T-helper 1 cell (primary cell): ENCODE measurements around the gene HEMK1.

ENCODE experiments used
- DNase-seq, 5 donors: peaks; one replicate each; pipeline ENCODE4 v3.0.0-alpha.2; 2012 to 2020

The HEMK1 gene

DNA sequence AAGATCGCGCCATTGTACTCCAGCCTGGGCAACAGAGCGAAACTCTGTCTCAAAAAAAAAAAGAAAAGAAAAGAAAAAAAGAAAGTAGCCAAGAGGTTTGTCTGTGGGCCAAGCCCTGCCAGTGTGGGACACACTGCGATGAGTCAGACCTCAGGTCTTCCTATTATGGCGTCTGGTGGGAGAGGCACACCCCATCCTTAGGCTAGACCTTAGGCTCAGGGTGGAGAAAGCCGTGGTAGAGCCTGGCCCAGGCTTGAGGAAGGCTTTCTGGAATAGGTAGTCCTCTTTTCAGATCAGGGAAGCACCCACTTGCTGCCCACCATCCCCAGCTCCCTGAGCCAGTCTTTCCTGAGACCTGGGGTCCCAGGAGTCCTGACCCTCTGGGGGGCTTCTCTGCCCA is 6.0 kb downstream of the HEMK1 start:
- no peak for DNase-seq

DNA sequence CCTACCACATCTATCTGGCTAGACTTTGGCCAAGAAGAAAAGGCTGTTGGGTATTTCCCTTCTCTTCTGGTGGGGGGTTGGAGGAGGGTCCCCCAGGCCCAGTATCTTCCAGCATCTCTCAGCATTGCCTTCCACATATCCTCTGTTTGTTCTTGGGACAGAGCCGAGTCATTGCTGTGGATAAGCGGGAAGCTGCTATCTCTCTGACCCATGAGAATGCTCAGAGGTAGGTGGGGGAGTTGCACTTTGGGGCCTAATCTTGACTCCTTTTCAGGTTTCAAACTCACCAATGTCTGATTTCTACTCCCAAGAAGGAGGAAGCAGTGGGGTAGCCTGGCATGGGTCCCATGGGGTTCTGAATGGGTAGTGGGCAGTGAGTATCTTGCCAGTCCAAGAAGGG is 8.0 kb downstream of the HEMK1 start:
- DNase-seq, result no peak

DNA sequence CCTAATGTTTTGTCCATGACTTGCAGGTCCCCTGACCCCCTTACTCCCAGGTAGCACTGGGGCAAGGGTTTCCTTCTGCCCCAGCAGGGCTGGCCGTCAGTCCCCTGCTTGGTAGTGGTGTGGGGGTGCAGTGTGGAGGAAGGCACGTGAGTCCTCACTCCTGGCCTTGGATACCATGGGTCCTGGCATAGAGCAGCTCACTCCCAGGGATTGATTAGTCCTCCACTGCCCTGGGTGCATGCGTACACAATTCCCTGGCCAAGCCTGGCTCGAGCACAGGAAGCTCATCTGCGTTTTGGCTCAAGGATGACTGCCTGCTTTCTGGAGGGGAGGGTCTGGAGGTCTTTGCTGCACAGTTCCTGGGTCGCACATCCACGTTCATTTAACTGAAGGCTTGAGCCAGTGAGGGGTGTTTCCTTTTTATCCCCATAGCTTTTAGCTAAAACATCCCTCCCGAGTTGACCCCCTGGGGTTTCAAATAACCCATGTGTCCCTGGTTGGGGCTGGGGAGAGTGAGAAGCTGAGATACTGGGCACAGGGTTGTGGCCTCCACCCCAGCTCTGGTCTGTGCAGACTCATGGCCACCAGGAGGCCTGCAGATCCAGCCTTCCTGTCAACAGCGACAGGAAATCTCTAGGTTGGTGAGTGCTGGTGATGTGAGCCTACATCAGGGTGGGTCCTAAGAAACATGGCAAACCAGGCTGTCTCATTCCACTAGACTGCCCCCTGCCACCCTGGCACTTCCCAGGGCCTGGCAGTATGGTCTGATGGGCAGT is 11.5 kb downstream of the HEMK1 start:
- DNase-seq, result peak in 1 of 5 donors; percentile 44

DNA sequence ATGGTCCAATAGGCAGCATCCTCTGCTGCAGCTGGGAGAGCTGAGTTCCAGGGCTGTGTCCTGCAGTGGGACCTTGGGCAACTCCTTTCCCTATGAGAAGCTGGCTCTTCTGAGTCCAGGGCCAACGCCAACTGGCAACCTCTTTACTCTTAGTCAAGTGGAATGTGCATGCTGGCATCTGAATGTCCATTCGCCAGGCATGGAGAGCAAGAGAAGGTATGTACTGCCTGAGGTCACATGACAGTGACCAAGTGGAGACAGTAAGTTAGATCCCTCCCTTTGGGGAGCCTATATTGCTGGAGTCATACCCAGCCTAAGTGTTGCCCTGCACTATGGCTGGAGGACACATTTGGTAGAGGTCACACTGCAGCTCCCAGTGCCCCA is 12.1 kb downstream of the HEMK1 start:
- no peak for DNase-seq

DNA sequence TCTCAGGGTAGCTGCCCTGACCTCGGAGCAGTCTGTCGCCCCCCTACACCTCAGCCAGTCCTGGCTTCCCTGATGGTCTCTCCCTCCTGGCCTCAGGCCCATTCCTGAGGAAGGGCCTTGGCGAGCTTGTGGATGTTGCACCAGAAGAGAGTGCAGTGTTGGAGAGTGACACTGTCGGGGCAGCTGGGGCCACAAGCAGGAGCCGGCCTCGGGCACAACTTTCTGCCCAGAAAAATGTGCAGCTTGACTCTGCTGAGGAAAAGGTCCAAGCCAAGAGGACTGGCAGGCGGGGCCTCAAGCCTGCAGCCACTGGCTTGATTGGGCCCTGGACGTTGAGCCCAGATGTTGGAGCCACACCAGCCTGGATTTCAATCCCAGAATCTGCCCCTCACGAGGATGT is 12.8 kb downstream of the HEMK1 start:
- no peak for DNase-seq

DNA sequence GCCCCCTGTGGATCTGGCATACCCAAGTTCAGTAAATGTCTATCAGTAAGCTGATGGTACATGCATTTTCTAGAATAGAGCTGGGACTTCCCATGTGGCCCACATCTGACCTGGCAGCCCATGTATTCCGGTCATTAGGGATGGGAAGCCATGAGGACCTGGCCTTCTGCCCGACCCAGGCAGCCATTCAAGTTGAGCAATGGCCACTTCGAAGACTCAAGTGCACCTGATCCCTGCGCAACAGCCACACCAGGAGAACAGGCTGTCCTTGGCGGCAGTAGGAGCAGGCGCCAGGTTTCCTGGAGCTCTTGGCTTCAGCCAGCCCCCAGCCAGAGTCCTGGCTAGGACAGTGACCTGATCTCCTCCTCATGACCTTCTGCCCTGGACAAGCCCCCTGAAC is 14.6 kb downstream of the HEMK1 start:
- DNase-seq, result no peak

DNA sequence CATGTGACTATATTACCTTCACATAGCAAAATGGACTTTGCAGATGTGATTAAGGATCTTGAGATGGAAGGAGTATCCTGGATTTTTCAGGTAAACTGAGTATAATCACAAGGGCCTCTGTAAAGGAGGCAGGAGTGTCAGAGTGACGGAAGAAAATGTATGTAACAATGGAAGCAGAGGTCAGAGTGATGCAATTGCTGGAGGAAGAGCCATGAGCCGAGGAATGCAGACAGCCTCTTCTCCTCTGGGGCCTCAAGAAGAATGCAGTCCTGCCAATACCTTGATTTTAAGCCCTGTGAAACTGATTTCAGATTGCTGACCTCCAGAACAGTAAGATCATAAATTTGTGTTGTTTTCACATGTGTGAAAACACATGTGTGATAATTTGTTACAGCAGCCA is 15.1 kb downstream of the HEMK1 start:
- no peak for DNase-seq

DNA sequence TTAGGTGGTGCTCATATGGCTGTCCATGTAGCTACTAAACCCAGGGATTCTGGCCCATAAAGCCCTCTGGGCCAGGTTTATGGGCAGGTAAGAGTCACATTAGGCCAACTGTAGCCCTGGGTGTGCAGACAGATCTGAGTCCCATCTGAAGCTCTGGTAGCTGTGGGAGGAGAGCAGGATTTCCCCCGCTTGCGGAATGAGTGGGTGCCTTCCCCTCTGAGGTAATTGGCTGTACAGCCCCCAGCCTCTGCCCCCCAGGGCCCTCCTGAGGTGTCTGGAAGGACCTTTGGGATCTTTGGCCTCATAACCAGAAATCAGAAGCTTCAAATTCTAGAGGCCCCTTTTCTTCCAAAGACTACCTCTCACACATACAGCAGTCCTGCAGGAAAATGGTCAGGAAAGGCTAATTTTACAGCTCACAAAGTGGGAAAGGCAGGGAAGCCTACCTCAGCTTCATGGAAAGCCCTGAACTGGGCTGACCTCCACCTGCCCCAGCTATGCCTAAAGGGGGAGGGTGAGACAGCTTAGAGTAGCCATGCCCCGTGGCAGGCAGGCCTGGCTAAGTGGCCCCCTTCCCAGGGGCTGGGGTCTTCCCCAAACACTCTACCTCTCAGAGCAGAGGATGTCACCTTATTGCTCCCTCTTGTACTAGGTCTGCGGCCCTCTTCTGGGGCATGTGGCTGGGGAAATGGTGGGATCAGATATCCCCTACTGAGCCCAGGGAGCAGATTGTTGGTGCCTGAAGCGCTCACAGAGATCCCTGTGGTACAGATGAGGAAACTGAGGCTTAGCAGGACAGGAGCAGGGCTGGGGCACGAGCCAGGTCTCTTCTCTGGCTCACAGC is 16.8 kb downstream of the HEMK1 start:
- no peak for DNase-seq

DNA sequence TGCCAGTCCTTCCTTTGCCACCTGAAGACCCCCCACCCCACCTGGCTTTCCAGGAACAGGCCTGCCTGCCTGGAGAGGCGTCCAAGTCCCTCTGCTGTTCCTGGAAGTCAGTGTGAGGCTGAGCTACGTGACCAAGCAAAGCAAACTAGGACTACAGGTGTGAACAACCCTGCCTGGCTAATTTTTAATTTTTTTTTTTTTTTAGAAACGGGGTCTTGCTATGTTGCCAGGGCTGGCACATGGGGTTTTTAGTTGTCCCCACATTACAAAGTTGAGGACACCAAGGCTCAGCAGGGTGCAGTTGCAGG is 17.4 kb downstream of the HEMK1 start:
- DNase-seq, result no peak

DNA sequence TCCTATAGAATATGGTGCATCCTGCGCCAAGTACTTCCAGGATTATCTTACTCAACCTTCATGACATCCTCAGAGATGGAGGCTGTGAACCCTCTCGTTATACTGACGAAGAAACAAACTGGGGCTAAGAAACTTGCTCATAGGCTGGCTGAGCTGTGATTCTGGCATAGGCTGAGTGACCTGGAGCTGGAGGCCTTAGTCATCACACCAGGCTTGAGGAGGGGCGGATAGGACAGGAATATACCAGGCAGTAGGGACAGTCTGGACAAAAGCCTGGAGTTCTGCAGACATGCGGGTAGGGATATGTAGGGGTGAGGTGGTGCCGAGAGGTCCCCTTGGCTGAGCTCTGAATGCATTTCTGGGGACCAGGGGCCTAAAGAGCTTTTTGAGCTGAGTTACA is 18.1 kb downstream of the HEMK1 start:
- DNase-seq, result no peak

DNA sequence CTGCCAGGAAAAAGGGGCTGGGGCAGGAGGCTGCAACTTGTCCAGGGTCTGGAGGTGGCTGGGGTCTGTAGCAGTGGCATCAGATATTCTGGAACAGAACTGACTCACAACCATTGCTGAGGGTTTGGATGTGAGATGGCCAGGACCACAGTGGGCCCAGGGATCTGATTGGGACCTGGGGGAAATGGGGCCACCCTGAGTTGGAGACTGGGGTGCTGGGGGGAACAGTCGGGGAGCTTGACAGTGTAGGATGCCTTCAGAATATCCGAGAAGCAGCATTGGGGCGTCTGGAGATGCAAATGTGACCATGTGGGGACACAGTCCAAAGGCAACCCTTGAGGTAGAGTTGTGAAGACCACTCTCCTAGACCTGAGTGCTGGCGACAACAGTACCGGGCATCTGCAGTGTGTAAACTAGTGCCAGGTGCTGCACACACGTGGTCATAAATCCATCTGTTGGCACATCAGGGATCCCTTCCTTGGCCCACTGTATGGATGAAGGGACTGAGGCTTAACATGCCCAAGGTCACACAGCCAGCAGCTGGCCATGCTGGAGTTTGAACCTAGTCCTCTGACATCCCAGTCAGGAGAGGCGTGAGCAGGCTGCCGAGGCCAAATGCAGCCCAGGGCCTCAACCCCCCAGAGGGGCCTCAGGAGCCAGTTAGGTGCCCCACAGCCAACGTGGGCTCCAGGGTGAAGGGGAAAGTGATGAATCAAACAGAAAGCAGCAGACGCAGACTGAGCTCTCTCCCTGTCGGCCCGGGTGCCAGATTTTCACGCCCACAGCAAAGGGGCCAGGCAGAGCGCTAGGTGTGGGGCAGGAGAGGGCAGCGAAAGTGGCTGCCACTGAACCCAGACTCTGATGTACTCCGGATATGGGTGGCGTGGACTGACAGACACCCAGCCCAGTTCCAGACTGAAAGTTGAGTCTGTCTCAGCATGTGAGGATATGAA is 18.8 kb downstream of the HEMK1 start:
- peak in 4 of 5 donors; percentile 19 to 89 (median 40) for DNase-seq

DNA sequence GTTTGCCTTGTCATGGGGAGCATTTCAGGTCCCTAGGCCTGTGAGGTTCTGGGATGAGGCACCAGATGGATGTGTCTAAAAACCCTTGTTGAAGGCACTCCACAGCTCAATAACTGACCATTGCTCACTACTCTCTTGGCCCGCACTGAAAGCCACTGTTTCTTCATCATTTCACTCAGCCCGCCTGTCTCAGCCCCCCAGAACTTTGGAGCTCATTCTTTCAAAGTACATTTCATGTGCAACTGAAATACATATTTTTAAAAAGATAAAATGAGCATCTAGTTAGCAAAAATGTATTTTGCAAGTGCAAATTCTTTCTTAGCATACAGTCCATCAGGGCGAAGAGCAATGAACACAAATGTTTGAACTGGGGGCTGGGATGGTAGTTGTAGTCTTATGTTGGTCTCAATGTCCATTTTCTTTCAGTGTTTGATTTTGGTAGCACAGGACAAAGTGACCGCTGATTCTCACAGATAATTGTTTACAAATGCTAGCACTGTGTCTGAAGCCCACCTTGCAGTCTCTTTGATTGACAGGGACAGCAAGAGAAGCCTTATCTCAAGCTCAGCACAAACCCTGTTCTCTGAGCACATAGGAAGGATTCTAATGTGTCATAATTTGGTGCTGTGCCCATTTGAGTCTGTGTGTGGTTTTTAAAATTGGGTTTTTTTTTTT is 19.6 kb downstream of the HEMK1 start:
- DNase-seq, result no peak

DNA sequence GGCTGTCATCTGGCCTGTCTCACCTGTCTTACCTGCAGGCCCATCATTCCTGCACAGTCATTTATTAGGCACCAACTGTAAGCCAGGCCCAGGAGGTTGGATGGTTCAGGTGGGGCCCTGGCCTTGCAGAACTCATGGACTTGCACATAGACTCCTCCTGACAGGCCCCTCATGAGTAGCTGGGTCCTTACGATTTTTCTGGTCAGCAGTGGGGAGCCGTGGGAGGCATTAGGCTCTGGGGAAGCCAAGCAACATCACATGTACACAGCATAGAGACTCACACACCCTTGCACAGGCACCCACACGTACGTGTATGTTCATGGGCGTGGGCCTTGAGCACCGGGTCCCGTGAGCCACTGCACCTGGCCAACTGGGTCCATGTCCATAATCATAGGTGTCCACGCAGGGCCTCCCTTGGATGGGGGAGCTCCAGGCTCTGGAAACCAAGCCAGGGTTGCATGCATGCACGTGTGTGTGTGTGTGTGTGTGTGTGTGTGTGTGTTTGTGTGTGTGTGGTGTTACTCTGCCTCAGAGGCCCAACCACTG is 21.9 kb downstream of the HEMK1 start:
- no peak for DNase-seq

DNA sequence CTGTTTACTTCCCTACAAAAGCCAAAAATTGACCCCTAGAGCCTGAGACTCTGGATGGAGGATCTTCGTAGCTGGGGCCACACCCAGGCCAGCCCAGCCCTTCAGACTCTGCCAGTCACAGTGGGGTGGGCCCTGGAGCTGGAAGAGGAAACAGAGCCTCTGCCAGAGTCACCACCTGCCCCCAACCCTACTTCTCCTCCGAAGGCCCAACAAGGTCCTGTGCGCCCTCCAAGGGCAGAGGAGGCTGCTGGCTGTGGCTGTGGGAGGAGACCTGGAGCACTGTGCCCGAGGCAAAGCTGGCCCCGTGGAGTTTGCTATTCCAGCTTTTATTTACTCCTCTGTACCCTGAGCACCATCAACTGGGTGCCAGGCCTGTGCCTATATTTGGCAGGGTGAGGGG is 23.2 kb downstream of the HEMK1 start:
- no peak for DNase-seq

DNA sequence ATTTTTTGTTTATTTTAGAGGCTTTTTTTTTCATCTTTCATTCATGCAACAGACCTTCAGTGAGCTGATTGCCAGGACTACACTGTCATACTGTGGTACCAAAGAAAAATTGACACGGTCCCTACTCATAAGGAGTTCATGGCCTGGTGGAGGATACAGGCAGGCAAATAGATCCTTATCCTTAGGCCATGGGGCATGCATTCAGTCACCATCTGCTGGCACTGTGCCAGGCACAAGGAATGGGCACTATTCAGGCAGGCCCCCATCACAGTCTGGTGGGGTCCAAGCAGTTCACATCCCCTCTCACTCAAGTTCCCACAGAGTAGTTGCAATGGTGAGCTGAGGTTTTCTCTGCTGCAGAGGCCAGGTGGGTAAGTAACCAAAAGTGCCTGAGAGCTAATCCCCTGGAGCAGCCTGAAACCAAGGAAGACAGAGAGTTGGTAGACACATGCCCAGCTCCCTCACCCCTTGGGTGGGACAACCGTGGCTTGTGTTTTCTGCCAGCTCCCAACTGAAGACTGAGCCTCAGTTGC is 25.0 kb downstream of the HEMK1 start:
- no peak for DNase-seq

DNA sequence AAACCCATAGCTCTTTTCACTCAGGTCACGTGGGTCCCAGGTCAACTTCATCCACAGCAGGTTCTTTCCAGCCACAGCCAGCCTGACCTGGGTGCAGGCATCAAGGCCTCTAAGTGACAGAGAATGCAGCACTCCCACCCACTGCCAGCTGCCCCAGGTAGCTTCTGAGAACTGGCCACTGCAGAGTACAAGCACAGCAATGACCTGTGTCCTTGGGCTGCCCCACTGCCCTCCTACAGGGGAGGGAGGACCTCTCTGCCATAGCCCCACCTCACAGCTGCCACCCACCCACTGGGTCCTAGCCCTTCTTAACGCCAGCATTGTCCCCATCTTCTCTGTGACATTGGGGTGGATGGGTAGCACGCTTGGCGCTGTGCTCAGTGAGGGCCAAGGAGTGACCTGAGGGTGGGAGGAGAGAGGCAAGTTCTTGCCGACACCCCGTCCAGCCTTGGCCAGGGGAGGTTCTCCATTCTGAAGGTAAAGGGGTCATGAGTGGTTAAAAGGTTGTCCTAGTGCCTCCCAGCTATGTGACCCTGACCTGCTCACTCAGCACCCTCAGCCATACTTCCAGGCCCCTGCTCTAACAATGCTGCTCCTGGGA is 29.9 kb downstream of the HEMK1 start:
- no peak for DNase-seq

DNA sequence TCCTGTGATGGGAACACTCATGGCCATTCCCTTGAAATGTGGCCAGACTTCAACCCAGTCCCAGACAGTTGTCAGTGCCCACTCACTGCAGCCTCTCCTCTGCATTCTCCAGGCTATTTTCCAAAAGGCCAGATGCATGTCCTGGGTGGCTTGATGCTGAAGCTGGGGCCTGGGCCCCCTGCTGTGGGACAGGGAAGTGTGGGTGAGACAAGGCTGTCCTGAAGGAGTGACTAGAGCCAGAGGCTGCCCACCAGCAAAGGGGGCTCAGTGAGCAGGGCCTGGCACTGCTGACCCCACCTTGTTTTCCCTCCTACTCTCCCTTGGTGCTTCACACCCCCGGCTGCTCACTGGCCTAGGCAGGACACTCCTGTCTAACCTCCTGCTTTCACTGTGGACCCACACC is 30.4 kb downstream of the HEMK1 start:
- no peak for DNase-seq

DNA sequence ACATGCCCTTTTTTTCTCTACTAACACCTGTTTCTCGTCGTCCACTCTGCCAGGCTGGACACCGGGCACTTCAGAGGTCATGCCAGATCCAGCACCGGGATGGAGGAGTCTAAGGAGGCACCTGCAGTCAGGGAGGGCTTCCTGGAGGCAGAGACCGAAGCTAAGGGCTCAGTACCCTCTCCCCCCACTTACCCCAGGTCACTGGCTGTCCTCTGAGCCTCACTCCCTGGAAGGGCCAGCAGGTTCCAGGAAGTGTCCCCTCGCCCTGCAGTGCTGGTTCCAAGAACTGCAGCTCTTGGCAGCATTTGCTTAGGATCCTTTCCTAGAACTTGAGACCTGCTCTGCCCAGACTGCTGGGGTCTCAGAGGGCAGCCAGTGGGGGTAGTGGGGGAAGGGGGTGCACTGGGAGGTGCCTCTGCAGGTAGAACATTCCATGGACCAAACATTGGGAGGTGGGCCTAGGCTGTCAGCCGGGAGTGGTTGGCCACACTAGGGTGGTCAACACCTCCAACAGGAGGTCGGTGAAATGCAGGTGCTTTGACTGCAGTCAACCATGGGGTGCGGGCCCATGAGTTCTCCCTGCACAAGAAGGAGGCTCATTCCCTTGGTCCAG is 30.9 kb downstream of the HEMK1 start:
- peak in 1 of 5 donors; percentile 74 for DNase-seq

DNA sequence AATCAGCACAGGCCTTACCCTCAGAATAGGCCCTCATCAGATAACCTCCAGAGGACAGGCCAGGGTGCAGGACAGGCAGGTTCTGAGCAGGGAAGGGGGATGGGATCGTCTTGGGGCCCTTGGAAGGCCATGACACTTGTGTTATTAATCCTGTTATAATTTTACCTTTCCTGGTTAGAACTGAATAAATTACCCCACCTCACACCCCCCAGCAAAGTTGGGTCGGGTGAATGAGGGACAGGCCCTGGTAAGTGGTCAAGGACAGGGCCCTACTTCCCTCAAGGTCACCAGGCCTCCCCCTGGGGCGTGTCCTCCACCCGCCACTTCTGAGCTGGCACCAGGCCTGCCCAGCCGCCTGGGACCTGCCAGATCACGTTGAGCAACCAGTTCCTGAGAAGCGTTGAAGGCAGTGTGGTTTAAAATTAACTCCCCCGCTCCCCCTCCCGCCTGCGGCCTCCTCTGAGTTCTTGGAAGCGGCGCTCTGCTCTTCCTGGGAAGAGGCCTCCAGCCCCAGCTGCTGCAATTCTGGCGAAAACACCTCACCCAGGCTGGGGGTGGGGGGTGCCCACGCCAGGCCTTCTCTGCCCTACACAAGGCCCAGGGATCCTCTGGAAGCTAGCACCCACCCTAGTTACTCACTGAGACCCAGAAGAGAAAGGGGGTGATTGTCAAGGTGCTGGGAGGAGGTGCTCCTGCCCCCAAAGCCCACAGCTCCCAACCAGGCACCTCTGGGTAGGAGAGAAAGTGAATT is 31.7 kb downstream of the HEMK1 start:
- DNase-seq, result peak; percentile 37 to 97 (median 49)

DNA sequence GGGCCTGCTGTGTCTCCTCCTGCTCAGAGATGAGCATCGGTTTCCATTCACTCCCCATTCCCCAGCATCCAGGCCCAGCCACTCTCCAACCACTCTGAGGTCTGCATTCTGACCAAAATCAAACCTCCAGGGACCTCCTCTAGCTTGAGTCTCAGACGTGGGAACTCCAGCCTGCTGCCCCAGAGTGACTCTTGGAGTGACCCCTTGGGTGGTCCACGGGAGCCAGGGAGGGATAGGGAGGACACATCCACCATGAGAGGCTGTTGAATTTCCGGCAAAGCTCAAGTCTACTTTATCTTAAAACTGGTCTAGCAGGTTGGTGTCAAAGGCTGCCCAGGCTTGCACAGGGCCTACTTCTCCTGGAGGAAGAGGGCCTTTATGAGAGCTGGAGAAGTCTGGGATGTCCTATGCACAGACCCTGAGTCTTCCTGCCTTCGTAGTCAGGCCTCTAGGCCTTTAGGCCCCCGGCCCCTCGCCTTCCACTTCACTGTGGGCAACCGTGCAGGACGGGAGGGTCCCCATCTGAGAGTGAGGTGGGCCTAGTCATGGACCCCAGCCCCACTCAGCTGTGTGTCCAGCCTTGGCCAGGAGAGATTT is 33.4 kb downstream of the HEMK1 start:
- DNase-seq, result no peak
